Coronary artery (tissue), 2 donors: Measurements from ENCODE around the gene ST3GAL3.

Experiments used
- DNase-seq: peaks from one replicate; pipeline ENCODE4 v3.0.0-alpha.2; 2017; ENCODE audit warnings: low spot score
- H3K27ac ChIP-seq, 2 donors: fragments of 200-600 bp; sonication (generic); one replicate each; pipeline ENCODE4 v1.5.1; 2016 to 2019
- H3K4me3 ChIP-seq: fragments of 200-600 bp; sonication (generic); 2 replicates; pipeline ENCODE4 v1.5.1; 2016; ENCODE audit warnings: mild to moderate bottlenecking, moderate library complexity
- CTCF ChIP-seq: fragments of 200-600 bp; sonication (generic); IDR thresholded peaks from one replicate; pipeline ENCODE4 v1.5.1; 2019; ENCODE audit warnings: antibody characterized with exemption

Gene ST3GAL3

GRCh38 chr1:43908858-43909257, 201.5 kb downstream of the ST3GAL3 start:
- DNase-seq: peak; percentile 41
- no peak overlapping the region for H3K4me3 ChIP-seq
- H3K27ac ChIP-seq: no peak overlapping the region
- no peak for TF ChIP-seq CTCF

DNA sequence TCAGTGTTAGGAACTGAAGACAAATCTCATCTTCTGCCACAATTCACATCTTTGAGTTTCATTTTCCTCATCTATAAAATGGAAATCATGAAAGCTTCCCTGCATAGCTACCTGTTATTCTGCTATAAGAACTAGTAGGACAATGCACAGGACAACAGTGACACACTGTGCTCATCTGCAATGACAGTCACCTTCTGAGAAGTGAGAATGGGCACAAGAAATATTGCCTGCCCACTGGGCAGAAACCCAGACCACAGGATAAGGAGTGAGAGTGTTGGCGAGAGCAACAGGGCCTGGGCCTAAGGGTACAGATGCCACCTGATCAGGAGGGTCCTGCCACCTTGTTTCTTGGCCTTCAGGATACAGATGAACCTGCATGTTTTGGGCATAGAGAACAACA, 203.0 kb downstream of the ST3GAL3 start:
- H3K4me3 ChIP-seq: no peak overlapping the region
- no peak for TF ChIP-seq CTCF
- H3K27ac ChIP-seq: no peak overlapping the region
- DNase-seq: peak; percentile 47

- no peak overlapping the region for H3K27ac ChIP-seq
- TF ChIP-seq CTCF: no peak
These were observed 205.3 kb downstream of the ST3GAL3 start for GRCh38 chr1:43912607-43913006.

GRCh38 chr1:43913051-43913501, 205.7 kb downstream of the ST3GAL3 start:
- no peak for TF ChIP-seq CTCF
- H3K27ac ChIP-seq: no peak overlapping the region
- H3K4me3 ChIP-seq: no peak overlapping the region
- DNase-seq: peak; percentile 66

More at GRCh38 chr1:43912607-43913006, 205.3 kb downstream of the ST3GAL3 start:
- no peak for DNase-seq
- no peak overlapping the region for H3K4me3 ChIP-seq

DNA sequence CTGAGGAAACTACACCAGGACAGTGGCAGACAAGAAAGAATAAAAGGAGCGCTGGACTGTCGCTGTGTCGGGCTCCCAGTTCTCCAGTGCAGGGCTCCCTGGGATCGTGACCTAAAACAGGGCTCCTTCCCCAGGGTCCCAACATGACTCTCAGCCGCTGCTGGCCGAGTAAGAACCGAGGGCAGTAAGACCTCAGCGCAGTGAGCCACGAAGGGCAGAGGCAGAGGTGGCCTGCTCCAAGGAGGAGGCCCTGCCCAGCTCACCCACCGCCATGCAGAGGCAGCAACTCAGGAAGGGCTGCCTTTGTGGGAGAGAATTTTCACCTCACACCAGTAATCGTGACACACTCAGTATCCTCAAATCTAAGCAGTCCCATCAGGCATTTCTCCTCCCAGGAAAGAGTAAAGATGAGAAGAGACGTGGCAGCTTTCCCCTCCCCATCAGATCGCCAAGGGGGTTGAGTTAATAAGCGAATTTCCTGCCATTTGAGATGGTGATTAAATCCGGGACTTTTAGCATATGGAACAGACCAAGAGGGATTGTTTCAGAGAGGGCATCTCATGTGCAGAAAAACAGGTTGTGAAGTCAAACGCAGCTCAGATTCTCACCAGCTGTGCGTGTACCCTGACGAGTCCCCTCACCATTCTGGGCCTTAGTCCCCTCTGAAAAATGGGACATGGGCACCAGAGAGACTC, 206.5 kb downstream of the ST3GAL3 start:
- no peak for TF ChIP-seq CTCF
- H3K27ac ChIP-seq: no peak overlapping the region
- no peak for DNase-seq
- no peak overlapping the region for H3K4me3 ChIP-seq

DNA sequence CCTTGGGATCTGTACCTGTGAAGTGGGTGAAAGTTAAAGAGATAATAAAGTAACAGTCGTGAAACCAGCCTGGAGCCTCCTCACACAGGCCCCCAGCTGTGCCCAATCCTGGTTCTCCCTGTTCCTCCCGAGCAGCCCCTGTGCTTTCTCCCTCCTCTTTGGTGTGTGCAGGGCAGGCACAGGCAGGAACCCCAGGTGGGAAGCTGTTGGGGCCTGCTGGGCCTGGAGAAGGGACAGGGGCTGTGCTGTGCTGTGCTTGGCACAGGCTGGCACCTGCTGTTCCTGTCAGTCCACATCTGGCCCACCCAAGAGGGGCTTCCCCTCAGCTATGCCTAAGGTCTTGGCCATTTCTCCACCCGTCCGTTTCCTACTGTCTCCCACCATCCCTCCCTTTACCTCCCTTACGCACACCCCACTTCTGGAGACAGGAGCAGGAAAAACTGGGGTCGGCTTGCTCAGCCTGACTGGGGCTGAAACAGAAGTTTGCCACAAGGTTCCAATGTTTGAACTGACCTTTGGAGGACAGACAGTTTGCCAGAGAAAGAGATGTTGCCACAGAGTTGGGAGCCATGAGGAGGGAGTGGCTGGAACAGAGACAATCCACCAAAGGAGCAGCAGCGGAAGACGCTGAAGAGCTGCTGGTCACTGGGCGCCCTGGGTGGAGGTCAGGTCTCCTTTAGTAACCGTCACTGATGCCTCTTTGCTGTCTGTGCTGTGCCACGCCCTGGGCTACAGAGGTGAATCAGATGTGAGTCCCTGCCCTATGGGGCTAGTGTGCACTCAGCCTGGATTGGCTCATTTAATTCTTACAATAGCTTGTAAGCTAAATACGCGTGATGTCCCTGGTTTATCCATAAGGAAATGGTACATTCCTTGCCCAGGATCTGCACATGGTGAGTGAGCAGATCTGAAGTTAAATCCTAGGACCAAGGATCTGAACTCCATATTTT, 207.5 kb downstream of the ST3GAL3 start:
- DNase-seq: no peak

More for the DNA sequence above, 207.5 kb downstream of the ST3GAL3 start:
- Histone ChIP-seq H3K4me3 (no peak overlapping the region), H3K27ac (no peak overlapping the region)
- no peak for TF ChIP-seq CTCF
